MCF 10A (cell line): ENCODE data around the gene CAPZA1. TPM values are rescaled to one million over a fixed set of nuclear protein-coding genes. Genes with fewer than 3 reads are reported as not detected.

Experiments
- BruUV-seq: library from RNA; stranded (reverse); fragments of 400-500 nt; replicated peaks from 2 replicates; lab custom pipeline; 2021; lab: Mats Ljungman, UMichigan
- CTCF ChIA-PET: fragments of 300-600 bp; sonication (Branson Sonifier 250); formaldehyde crosslinking; extraction: SDS; loops from one replicate; lab custom pipeline; 2021; ENCODE audit warnings: antibody characterized with exemption, inconsistent platforms; lab: Yijun Ruan, JAX
- POLR2A ChIA-PET: fragments of 300-600, 350-650 bp; sonication (Branson Sonifier 250); formaldehyde crosslinking; extraction: SDS; loops from one replicate; lab custom pipeline; 2020; ENCODE audit warnings: antibody characterized with exemption, inconsistent platforms; lab: Yijun Ruan, JAX
- DNase-seq: peaks from one replicate; pipeline ENCODE4 v3.0.0-alpha.2; 2018; ENCODE audit not compliant: unreplicated experiment
- H3K27ac Mint-ChIP-seq: one replicate; pipeline ENCODE4 v1.8.0; 2022; ENCODE audit warnings: mild to moderate bottlenecking, low read depth, mixed read lengths; ENCODE audit not compliant: unreplicated experiment
- H3K27me3 Mint-ChIP-seq: one replicate; pipeline ENCODE4 v1.8.0; 2022; ENCODE audit warnings: mixed read lengths; ENCODE audit not compliant: insufficient read depth, unreplicated experiment
- H3K36me3 Mint-ChIP-seq: one replicate; pipeline ENCODE4 v1.8.0; 2022; ENCODE audit warnings: mild to moderate bottlenecking, moderate library complexity, mixed read lengths; ENCODE audit not compliant: insufficient read depth, unreplicated experiment
- H3K4me1 Mint-ChIP-seq: one replicate; pipeline ENCODE4 v1.8.0; 2022; ENCODE audit warnings: mixed read lengths; ENCODE audit not compliant: insufficient read depth, unreplicated experiment
- H3K4me3 Mint-ChIP-seq: one replicate; pipeline ENCODE4 v1.8.0; 2022; ENCODE audit warnings: mild to moderate bottlenecking, moderate library complexity, mixed read lengths; ENCODE audit not compliant: unreplicated experiment
- H3K9me3 Mint-ChIP-seq: one replicate; pipeline ENCODE4 v1.8.0; 2022; ENCODE audit warnings: mixed read lengths; ENCODE audit not compliant: unreplicated experiment
- CTCF ChIP-seq: fragments of 200-600 bp; IDR thresholded peaks from one replicate; pipeline ENCODE4 v1.8.0; 2022; ENCODE audit warnings: antibody characterized with exemption, mild to moderate bottlenecking; ENCODE audit not compliant: unreplicated experiment
- intact Hi-C: fragments of 100-400 bp; cut with micrococcal nuclease; formaldehyde crosslinking; loops from 2 replicates; pipeline ENCODE4 v1.14.1; 2022
- total RNA-seq: library from RNA; stranded (reverse); gene quantifications from 2 replicates; pipeline ENCODE4 v1.2.3, GENCODE V29; 2022

CAPZA1 gene
- total RNA-seq, 1 experiment from 2014 or later: 150 TPM

GRCh38 chr1:112713466-112714312 is 94.1 kb downstream of the CAPZA1 start:
- H3K27ac Mint-ChIP-seq: no peak overlapping the region
- DNase-seq: no peak
- CTCF ChIA-PET: interaction anchor here (0.5 to 15.1 kb wide), 8 partner anchors 42 to 359 kb away, joined by 3 to 838 read pairs (median 4); partner anchors contain the start of genes CAPZA1 and LRIG2
- no TSS peak for BruUV-seq
- H3K4me1 Mint-ChIP-seq: peaks cover 4% of the 10 kb centered on the region
- no peak for TF ChIP-seq CTCF
- H3K27me3 Mint-ChIP-seq: no peaks in the 10 kb centered on the region
- H3K36me3 Mint-ChIP-seq: no peaks in the 10 kb centered on the region
- intact Hi-C loops: no loop called here
- POLR2A ChIA-PET: interaction anchor here (2.0 to 2.8 kb wide), 2 partner anchors 94 to 317 kb away, joined by 7 to 14 read pairs; partner anchors contain the start of genes CAPZA1, CTTNBP2NL and ST7L
- no peak overlapping the region for H3K4me3 Mint-ChIP-seq
- H3K9me3 Mint-ChIP-seq: no peaks in the 10 kb centered on the region

GRCh38 chr1:112714313-112715263 is 95.0 kb downstream of the CAPZA1 start:
- H3K9me3 Mint-ChIP-seq: no peaks in the 10 kb centered on the region
- no TSS peak for BruUV-seq
- DNase-seq: no peak
- POLR2A ChIA-PET: interaction anchor here (0.7 to 3.8 kb wide), 24 partner anchors 10 to 362 kb away, joined by 3 to 32 read pairs (median 6); partner anchors contain the start of genes CAPZA1, CTTNBP2NL, LRIG2 and MOV10
- no peak overlapping the region for H3K27ac Mint-ChIP-seq
- H3K27me3 Mint-ChIP-seq: no peaks in the 10 kb centered on the region
- peak overlapping the region; percentile 75 for H3K4me3 Mint-ChIP-seq
- no peaks in the 10 kb centered on the region for H3K36me3 Mint-ChIP-seq
- CTCF ChIA-PET: interaction anchor here (0.6 to 15.1 kb wide), 34 partner anchors 15 to 397 kb away, joined by 3 to 838 read pairs (median 5); partner anchors contain the start of genes LRIG2 and MOV10
- peaks cover 5% of the 10 kb centered on the region for H3K4me1 Mint-ChIP-seq
- intact Hi-C loops: loop anchor here (5.0 kb wide), 1 partner anchor 168 kb away; no protein-coding TSS in a partner anchor
- no peak for TF ChIP-seq CTCF

- no TSS peak for BruUV-seq
- POLR2A ChIA-PET: interaction anchor here (0.6 to 3.8 kb wide), 30 partner anchors 10 to 508 kb away, joined by 3 to 32 read pairs (median 6); partner anchors contain the start of genes CAPZA1, CTTNBP2NL, LRIG2 and MOV10
Measured at GRCh38 chr1:112715264-112716053, 95.8 kb downstream of the CAPZA1 start, which contains the start of gene PPM1J. PPM1J (minus strand) TSS chr1:112715332; CDS start chr1:112715301, 31 bp downstream.

More at GRCh38 chr1:112715264-112716053, 95.8 kb downstream of the CAPZA1 start, which contains the start of gene PPM1J:
- Mint-ChIP-seq H3K9me3 (no peaks in the 10 kb centered on the region), H3K4me1 (peaks cover 5% of the 10 kb centered on the region), H3K36me3 (no peaks in the 10 kb centered on the region), H3K27ac (no peak within 1 kb of the TSS), H3K27me3 (no peaks in the 10 kb centered on the region), H3K4me3 (peak within 1 kb of the TSS; percentile 75)
- DNase-seq: peak; percentile 96
- no peak for TF ChIP-seq CTCF
- CTCF ChIA-PET: interaction anchor here (0.6 to 15.1 kb wide), 84 partner anchors 8 to 1153 kb away, joined by 3 to 838 read pairs (median 4); partner anchors contain the start of genes LRIG2 and MOV10
- intact Hi-C loops: loop anchor here (1.0 to 5.0 kb wide), 4 partner anchors 89 to 357 kb away; partner anchors contain the start of gene LRIG2
